ENCODE measurements around the gene RNF123.

RNF123 gene

DNA sequence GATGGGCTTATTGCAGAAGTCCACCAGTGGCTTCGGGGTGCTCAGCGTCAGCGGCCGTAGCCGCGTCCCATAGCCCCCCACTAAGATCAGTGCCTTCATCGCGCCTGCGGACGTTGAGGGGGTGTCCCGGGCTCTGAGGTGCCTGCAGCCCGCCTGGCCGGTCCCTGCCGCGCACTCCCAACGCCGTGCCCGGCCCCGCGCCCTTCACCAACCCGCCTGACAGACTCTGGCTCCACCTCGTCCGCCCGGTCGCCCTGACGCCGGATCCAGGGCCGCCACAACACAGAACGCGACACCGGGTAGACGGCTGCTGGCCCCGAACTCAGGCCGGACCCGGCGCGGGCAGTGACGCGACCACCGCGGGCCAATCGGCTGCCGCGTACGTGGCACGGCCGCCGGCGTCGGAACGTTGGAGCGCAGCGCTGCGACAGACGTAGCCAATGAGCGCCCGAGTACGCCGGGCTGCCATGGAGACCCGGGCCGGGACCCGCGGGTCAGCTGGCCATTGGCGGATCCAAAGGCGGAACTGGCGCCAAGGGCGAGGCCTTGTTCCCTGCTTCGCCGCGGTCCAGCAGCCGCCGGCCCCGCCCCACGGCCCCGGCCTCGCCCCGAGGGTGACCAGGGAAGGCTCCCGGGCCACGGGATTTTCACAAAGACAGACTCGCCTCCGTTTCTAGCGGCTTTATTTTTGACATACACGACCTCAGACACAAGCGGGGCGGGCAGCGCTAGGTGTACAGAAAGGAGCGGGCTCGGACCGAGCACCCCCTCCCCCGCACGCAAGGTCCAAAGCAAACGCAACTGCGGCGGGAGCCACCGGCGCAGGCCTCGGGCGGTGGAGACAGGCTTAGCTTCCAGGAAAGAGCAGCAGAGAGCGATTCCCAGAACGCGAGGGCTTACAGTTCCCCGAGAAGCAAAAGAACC is 34.5 kb downstream of the RNF123 start, which contains the start of gene GMPPB:
Gene GMPPB, minus strand, starts transcription at position 324 of the 924 bp plus-strand sequence. Its CDS starts 225 bp downstream, at position 99.
- Histone ChIP-seq H3K27me3 (ENCODE audit: insufficient read depth, low read depth) (no peaks in the 10 kb centered on the region), H3K4me1 (ENCODE audit: low read depth, poor library complexity, severe bottlenecking) (peaks cover 14% of the 10 kb centered on the region), H3K4me2 (peak within 1 kb of the TSS; percentile 91), H3K9ac (peak within 1 kb of the TSS; percentile 91), H3K79me2 (ENCODE audit: insufficient read depth, low read depth) (peaks cover 9% of the 10 kb centered on the region; the same call in 1 of the 2 replicates), H2AFZ (ENCODE audit: low read depth) (peak within 1 kb of the TSS; percentile 41; the same call in 1 of the 2 replicates), H3K4me3 (IDR thresholded peaks at IDR 0.05; ENCODE audit: insufficient read depth, low read depth, low read length) (no peak within 1 kb of the TSS), H3K27ac (peak within 1 kb of the TSS; percentile 93), H3K36me3 (ENCODE audit: insufficient read depth) (no peaks in the 10 kb centered on the region), H4K20me1 (ENCODE audit: insufficient read depth) (no peaks in the 10 kb centered on the region)
- TF ChIP-seq, protein P1, sequence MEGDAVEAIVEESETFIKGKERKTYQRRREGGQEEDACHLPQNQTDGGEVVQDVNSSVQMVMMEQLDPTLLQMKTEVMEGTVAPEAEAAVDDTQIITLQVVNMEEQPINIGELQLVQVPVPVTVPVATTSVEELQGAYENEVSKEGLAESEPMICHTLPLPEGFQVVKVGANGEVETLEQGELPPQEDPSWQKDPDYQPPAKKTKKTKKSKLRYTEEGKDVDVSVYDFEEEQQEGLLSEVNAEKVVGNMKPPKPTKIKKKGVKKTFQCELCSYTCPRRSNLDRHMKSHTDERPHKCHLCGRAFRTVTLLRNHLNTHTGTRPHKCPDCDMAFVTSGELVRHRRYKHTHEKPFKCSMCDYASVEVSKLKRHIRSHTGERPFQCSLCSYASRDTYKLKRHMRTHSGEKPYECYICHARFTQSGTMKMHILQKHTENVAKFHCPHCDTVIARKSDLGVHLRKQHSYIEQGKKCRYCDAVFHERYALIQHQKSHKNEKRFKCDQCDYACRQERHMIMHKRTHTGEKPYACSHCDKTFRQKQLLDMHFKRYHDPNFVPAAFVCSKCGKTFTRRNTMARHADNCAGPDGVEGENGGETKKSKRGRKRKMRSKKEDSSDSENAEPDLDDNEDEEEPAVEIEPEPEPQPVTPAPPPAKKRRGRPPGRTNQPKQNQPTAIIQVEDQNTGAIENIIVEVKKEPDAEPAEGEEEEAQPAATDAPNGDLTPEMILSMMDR (conservative IDR thresholded peaks at IDR 0.05; ENCODE audit: low read depth, low read length), result no peak

DNA sequence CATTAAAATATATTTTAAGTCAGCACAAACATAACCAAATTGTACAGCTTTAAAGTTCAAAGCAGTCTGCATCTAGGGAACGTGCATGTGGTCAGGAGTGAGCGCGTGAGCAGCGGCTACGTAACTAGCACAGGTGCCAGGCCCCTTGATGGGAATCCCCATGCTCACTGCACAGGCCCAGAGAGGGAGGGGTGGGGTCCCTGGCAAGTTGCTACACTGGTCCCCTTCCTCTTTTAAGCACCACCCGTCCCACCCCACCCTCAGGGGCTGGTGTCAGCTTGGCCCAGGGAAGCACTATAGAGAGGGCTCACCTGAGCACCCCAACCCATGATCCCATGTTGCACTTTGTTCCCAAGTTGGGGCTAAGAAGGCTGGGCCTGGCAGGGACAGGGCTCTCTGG is 35.2 kb downstream of the RNF123 start:
- TF ChIP-seq, protein P1 (conservative IDR thresholded peaks at IDR 0.05; ENCODE audit: low read depth, low read length), result no peak
- H3K27ac ChIP-seq, result peak overlapping the region; percentile 93
- H3K4me2 ChIP-seq, result peak overlapping the region; percentile 91
- H3K4me1 ChIP-seq (ENCODE audit: low read depth, poor library complexity, severe bottlenecking), result peaks cover 14% of the 10 kb centered on the region
- H3K4me3 ChIP-seq (IDR thresholded peaks at IDR 0.05; ENCODE audit: insufficient read depth, low read depth, low read length), result no peak overlapping the region
- 0 out of 2 replicates have a peak overlapping the region, but pooled peaks have one; percentile 41 for H2AFZ ChIP-seq (ENCODE audit: low read depth)
- peaks cover 9% of the 10 kb centered on the region; the same call in 1 of the 2 replicates for H3K79me2 ChIP-seq (ENCODE audit: insufficient read depth, low read depth)
- H4K20me1 ChIP-seq (ENCODE audit: insufficient read depth), result no peaks in the 10 kb centered on the region
- H3K36me3 ChIP-seq (ENCODE audit: insufficient read depth), result no peaks in the 10 kb centered on the region
- no peaks in the 10 kb centered on the region for H3K27me3 ChIP-seq (ENCODE audit: insufficient read depth, low read depth)
- H3K9ac ChIP-seq, result peak overlapping the region; percentile 91

DNA sequence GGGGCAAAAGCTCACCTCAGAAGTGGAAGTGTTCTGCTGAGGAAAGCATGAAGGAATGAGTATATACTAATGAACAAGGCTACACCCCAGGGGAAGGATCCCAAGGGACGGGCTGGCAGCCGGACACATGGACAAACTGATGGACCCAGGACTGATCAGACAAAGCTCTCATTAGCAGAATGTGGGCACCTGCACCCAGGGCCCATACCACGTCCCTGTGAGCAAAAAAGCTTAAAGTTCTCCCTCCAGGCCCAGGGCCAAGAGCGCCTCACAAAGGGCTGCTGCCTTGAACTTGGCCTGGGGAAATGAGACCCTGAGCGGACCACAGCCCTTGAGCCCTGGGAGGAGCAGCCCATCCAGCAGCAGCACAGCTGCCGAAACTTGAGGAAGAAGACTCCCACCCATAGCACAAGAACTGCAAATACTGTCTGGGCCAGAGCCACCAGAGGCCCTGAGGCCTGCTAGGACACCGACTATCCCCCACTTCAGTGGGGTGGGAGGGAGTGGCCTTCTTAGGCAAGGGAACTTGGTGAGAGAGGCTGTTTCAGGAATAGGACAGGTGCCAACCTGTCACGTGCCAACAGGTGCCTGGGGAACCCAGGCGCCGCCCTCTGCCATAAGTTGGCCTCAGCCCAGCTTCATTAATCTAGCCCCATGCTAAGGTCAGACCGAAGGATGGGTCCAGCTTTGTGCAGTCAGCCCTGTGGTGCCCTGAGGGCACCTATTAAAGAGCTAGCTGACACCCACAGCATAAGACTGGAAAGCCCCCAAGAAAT is 36.7 kb downstream of the RNF123 start:
- Histone ChIP-seq H3K27me3 (ENCODE audit: insufficient read depth, low read depth) (no peaks in the 10 kb centered on the region), H3K4me1 (ENCODE audit: low read depth, poor library complexity, severe bottlenecking) (peaks cover 14% of the 10 kb centered on the region), H2AFZ (ENCODE audit: low read depth) (no peak overlapping the region), H3K79me2 (ENCODE audit: insufficient read depth, low read depth) (peaks cover 9% of the 10 kb centered on the region; the same call in 1 of the 2 replicates), H3K4me2 (no peak overlapping the region), H3K4me3 (IDR thresholded peaks at IDR 0.05; ENCODE audit: insufficient read depth, low read depth, low read length) (no peak overlapping the region), H3K9ac (no peak overlapping the region), H3K27ac (peak overlapping the region; percentile 93; the same call in 1 of the 2 replicates), H4K20me1 (ENCODE audit: insufficient read depth) (no peaks in the 10 kb centered on the region), H3K36me3 (ENCODE audit: insufficient read depth) (no peaks in the 10 kb centered on the region)
- TF ChIP-seq, protein P1 (conservative IDR thresholded peaks at IDR 0.05; ENCODE audit: low read depth, low read length), result no peak

DNA sequence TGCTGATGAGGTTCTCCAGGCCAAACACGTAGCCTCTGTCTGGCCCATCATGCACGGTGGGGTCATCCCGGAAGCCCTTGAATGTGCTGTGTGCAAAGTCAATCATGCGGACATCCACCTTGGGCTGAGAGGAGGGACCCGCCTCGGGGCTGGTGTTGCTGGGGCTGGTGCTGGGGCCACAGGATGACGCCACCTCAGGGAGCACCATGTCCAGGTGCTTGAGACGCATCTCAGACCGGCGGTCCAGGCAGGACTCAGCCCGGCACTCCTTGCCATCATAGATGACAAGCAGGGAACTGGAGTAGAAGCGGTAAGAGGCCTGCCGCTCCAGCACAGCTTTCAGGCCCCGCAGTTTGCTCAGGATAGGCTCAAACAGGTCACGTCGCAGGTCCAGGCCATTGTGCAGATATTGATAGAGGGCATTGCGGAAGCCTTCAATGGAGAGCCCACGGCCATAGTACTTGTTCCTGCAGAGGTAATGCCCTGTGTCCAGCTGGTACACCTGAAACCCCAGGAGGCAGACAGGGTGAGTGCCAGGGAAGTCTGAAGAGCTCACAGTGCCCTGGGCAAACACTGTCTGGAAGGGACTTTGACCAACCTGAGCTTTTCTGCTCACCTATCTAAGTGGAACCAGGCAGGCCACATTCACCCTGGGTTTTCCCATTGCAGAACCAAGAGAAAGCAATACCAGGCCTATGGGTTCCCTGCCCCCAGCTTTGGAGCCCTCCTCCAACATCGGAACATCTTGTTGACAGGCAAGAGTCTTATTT is 38.0 kb downstream of the RNF123 start:
- H3K79me2 ChIP-seq (ENCODE audit: insufficient read depth, low read depth), result peaks cover 9% of the 10 kb centered on the region; the same call in 1 of the 2 replicates
- H3K36me3 ChIP-seq (ENCODE audit: insufficient read depth), result no peaks in the 10 kb centered on the region
- no peak overlapping the region for H3K9ac ChIP-seq
- H2AFZ ChIP-seq (ENCODE audit: low read depth), result no peak overlapping the region
- H3K4me2 ChIP-seq, result no peak overlapping the region
- H3K4me3 ChIP-seq (IDR thresholded peaks at IDR 0.05; ENCODE audit: insufficient read depth, low read depth, low read length), result no peak overlapping the region
- peaks cover 14% of the 10 kb centered on the region for H3K4me1 ChIP-seq (ENCODE audit: low read depth, poor library complexity, severe bottlenecking)
- TF ChIP-seq, protein P1 (conservative IDR thresholded peaks at IDR 0.05; ENCODE audit: low read depth, low read length), result no peak
- H4K20me1 ChIP-seq (ENCODE audit: insufficient read depth), result no peaks in the 10 kb centered on the region
- no peaks in the 10 kb centered on the region for H3K27me3 ChIP-seq (ENCODE audit: insufficient read depth, low read depth)
- H3K27ac ChIP-seq, result no peak overlapping the region

Measured in KMS-11 (cell line).